ENCODE data around the gene PEBP1.
"Not testable (repeated sequence)": the region's sequence is repeated elsewhere in the genome, so short reads cannot be mapped to it uniquely, and the experiment has no call there.

The PEBP1 gene

GRCh38 chr12:118126119-118126757 is 9.7 kb upstream of the PEBP1 start:
- Histone ChIP-seq H3K36me3 (ENCODE audit: control insufficient read depth, insufficient read depth, low read length) (no peaks in the 10 kb centered on the region), H3K27me3 (replicated peaks; ENCODE audit: control insufficient read depth, insufficient read depth, low read length, poor library complexity, severe bottlenecking) (no peaks in the 10 kb centered on the region), H3K27ac (ENCODE audit: insufficient read depth, low read length, poor library complexity, severe bottlenecking) (no peak overlapping the region), H3K9me3 (ENCODE audit: control insufficient read depth, low read length) (no peaks in the 10 kb centered on the region), H3K4me1 (ENCODE audit: control insufficient read depth, insufficient read depth, low read length, poor library complexity, severe bottlenecking) (no peaks in the 10 kb centered on the region), H3K4me3 (ENCODE audit: insufficient read depth, low read depth, low read length, poor library complexity, severe bottlenecking) (no peak overlapping the region)
- no peak for DNase-seq

- Histone ChIP-seq H3K9me3 (ENCODE audit: control insufficient read depth, low read length) (no peaks in the 10 kb centered on the region), H3K4me3 (ENCODE audit: insufficient read depth, low read depth, low read length, poor library complexity, severe bottlenecking) (no peak overlapping the region), H3K27me3 (replicated peaks; ENCODE audit: control insufficient read depth, insufficient read depth, low read length, poor library complexity, severe bottlenecking) (no peaks in the 10 kb centered on the region), H3K4me1 (ENCODE audit: control insufficient read depth, insufficient read depth, low read length, poor library complexity, severe bottlenecking) (no peaks in the 10 kb centered on the region), H3K27ac (ENCODE audit: insufficient read depth, low read length, poor library complexity, severe bottlenecking) (no peak overlapping the region), H3K36me3 (ENCODE audit: control insufficient read depth, insufficient read depth, low read length) (no peaks in the 10 kb centered on the region)
- no peak for DNase-seq
These were observed 8.1 kb upstream of the PEBP1 start for GRCh38 chr12:118127867-118128266.

GRCh38 chr12:118129436-118129835 is 6.5 kb upstream of the PEBP1 start:
- H3K9me3 ChIP-seq (ENCODE audit: control insufficient read depth, low read length); H3K36me3 ChIP-seq (ENCODE audit: control insufficient read depth, insufficient read depth, low read length); H3K4me3 ChIP-seq (ENCODE audit: insufficient read depth, low read depth, low read length, poor library complexity, severe bottlenecking); DNase-seq; H3K27me3 ChIP-seq (replicated peaks; ENCODE audit: control insufficient read depth, insufficient read depth, low read length, poor library complexity, severe bottlenecking); H3K27ac ChIP-seq (ENCODE audit: insufficient read depth, low read length, poor library complexity, severe bottlenecking); H3K4me1 ChIP-seq (ENCODE audit: control insufficient read depth, insufficient read depth, low read length, poor library complexity, severe bottlenecking): not testable (repeated sequence)

- no peaks in the 10 kb centered on the region for H3K9me3 ChIP-seq (ENCODE audit: control insufficient read depth, low read length)
- H3K27ac ChIP-seq (ENCODE audit: insufficient read depth, low read length, poor library complexity, severe bottlenecking), result peak overlapping the region; percentile 76
- DNase-seq, result no peak
- peak overlapping the region; percentile 84 for H3K4me3 ChIP-seq (ENCODE audit: insufficient read depth, low read depth, low read length, poor library complexity, severe bottlenecking)
- peaks cover 18% of the 10 kb centered on the region for H3K36me3 ChIP-seq (ENCODE audit: control insufficient read depth, insufficient read depth, low read length)
- no peaks in the 10 kb centered on the region for H3K27me3 ChIP-seq (replicated peaks; ENCODE audit: control insufficient read depth, insufficient read depth, low read length, poor library complexity, severe bottlenecking)
- peaks cover 13% of the 10 kb centered on the region for H3K4me1 ChIP-seq (ENCODE audit: control insufficient read depth, insufficient read depth, low read length, poor library complexity, severe bottlenecking)
These were observed 657 bp downstream of the PEBP1 start for GRCh38 chr12:118136559-118137003.

GRCh38 chr12:118137148-118137678 is 1.3 kb downstream of the PEBP1 start:
- H3K4me3 ChIP-seq (ENCODE audit: insufficient read depth, low read depth, low read length, poor library complexity, severe bottlenecking), result peak overlapping the region; percentile 84
- no peaks in the 10 kb centered on the region for H3K27me3 ChIP-seq (replicated peaks; ENCODE audit: control insufficient read depth, insufficient read depth, low read length, poor library complexity, severe bottlenecking)
- peaks cover 13% of the 10 kb centered on the region for H3K4me1 ChIP-seq (ENCODE audit: control insufficient read depth, insufficient read depth, low read length, poor library complexity, severe bottlenecking)
- DNase-seq, result no peak
- peaks cover 21% of the 10 kb centered on the region for H3K36me3 ChIP-seq (ENCODE audit: control insufficient read depth, insufficient read depth, low read length)
- H3K27ac ChIP-seq (ENCODE audit: insufficient read depth, low read length, poor library complexity, severe bottlenecking), result peak overlapping the region; percentile 76
- H3K9me3 ChIP-seq (ENCODE audit: control insufficient read depth, low read length), result no peaks in the 10 kb centered on the region

GRCh38 chr12:118140825-118141224 is 4.9 kb downstream of the PEBP1 start:
- Histone ChIP-seq H3K9me3 (ENCODE audit: control insufficient read depth, low read length) (no peaks in the 10 kb centered on the region), H3K27ac (ENCODE audit: insufficient read depth, low read length, poor library complexity, severe bottlenecking) (no peak overlapping the region), H3K4me3 (ENCODE audit: insufficient read depth, low read depth, low read length, poor library complexity, severe bottlenecking) (no peak overlapping the region), H3K36me3 (ENCODE audit: control insufficient read depth, insufficient read depth, low read length) (peaks cover 41% of the 10 kb centered on the region), H3K27me3 (replicated peaks; ENCODE audit: control insufficient read depth, insufficient read depth, low read length, poor library complexity, severe bottlenecking) (no peaks in the 10 kb centered on the region), H3K4me1 (ENCODE audit: control insufficient read depth, insufficient read depth, low read length, poor library complexity, severe bottlenecking) (peaks cover 8% of the 10 kb centered on the region)
- no peak for DNase-seq

- no peak overlapping the region for H3K4me3 ChIP-seq (ENCODE audit: insufficient read depth, low read depth, low read length, poor library complexity, severe bottlenecking)
- H3K27ac ChIP-seq (ENCODE audit: insufficient read depth, low read length, poor library complexity, severe bottlenecking), result no peak overlapping the region
- H3K9me3 ChIP-seq (ENCODE audit: control insufficient read depth, low read length), result no peaks in the 10 kb centered on the region
- no peaks in the 10 kb centered on the region for H3K27me3 ChIP-seq (replicated peaks; ENCODE audit: control insufficient read depth, insufficient read depth, low read length, poor library complexity, severe bottlenecking)
- DNase-seq, result no peak
- peaks cover 46% of the 10 kb centered on the region for H3K36me3 ChIP-seq (ENCODE audit: control insufficient read depth, insufficient read depth, low read length)
- no peaks in the 10 kb centered on the region for H3K4me1 ChIP-seq (ENCODE audit: control insufficient read depth, insufficient read depth, low read length, poor library complexity, severe bottlenecking)
These were observed 8.6 kb downstream of the PEBP1 start for GRCh38 chr12:118144499-118144898.

GRCh38 chr12:118145113-118145797 is 9.3 kb downstream of the PEBP1 start:
- no peak overlapping the region for H3K4me3 ChIP-seq (ENCODE audit: insufficient read depth, low read depth, low read length, poor library complexity, severe bottlenecking)
- no peak overlapping the region for H3K27ac ChIP-seq (ENCODE audit: insufficient read depth, low read length, poor library complexity, severe bottlenecking)
- no peaks in the 10 kb centered on the region for H3K27me3 ChIP-seq (replicated peaks; ENCODE audit: control insufficient read depth, insufficient read depth, low read length, poor library complexity, severe bottlenecking)
- DNase-seq, result no peak
- H3K36me3 ChIP-seq (ENCODE audit: control insufficient read depth, insufficient read depth, low read length), result peaks cover 41% of the 10 kb centered on the region
- H3K4me1 ChIP-seq (ENCODE audit: control insufficient read depth, insufficient read depth, low read length, poor library complexity, severe bottlenecking), result no peaks in the 10 kb centered on the region
- no peaks in the 10 kb centered on the region for H3K9me3 ChIP-seq (ENCODE audit: control insufficient read depth, low read length)

- Histone ChIP-seq H3K4me1 (ENCODE audit: control insufficient read depth, insufficient read depth, low read length, poor library complexity, severe bottlenecking) (no peaks in the 10 kb centered on the region), H3K27ac (ENCODE audit: insufficient read depth, low read length, poor library complexity, severe bottlenecking) (no peak overlapping the region), H3K27me3 (replicated peaks; ENCODE audit: control insufficient read depth, insufficient read depth, low read length, poor library complexity, severe bottlenecking) (no peaks in the 10 kb centered on the region), H3K36me3 (ENCODE audit: control insufficient read depth, insufficient read depth, low read length) (peaks cover 35% of the 10 kb centered on the region), H3K4me3 (ENCODE audit: insufficient read depth, low read depth, low read length, poor library complexity, severe bottlenecking) (no peak overlapping the region), H3K9me3 (ENCODE audit: control insufficient read depth, low read length) (no peaks in the 10 kb centered on the region)
- DNase-seq, result no peak
These were observed 9.9 kb downstream of the PEBP1 start for GRCh38 chr12:118145798-118146156.

- Histone ChIP-seq H3K9me3 (ENCODE audit: control insufficient read depth, low read length) (no peaks in the 10 kb centered on the region), H3K27ac (ENCODE audit: insufficient read depth, low read length, poor library complexity, severe bottlenecking) (no peak overlapping the region), H3K4me1 (ENCODE audit: control insufficient read depth, insufficient read depth, low read length, poor library complexity, severe bottlenecking) (no peaks in the 10 kb centered on the region), H3K4me3 (ENCODE audit: insufficient read depth, low read depth, low read length, poor library complexity, severe bottlenecking) (no peak overlapping the region), H3K36me3 (ENCODE audit: control insufficient read depth, insufficient read depth, low read length) (peaks cover 28% of the 10 kb centered on the region), H3K27me3 (replicated peaks; ENCODE audit: control insufficient read depth, insufficient read depth, low read length, poor library complexity, severe bottlenecking) (no peaks in the 10 kb centered on the region)
- DNase-seq, result no peak
These were observed 12.4 kb downstream of the PEBP1 start for GRCh38 chr12:118148287-118148686.

Data from effector memory CD4-positive, alpha-beta T cell (primary cell).